HepG2 (cell line): ENCODE data around the gene CNTN5. TPM values are rescaled to one million over a fixed set of nuclear protein-coding genes. Genes with fewer than 3 reads are reported as not detected.

Experiments used
- ATAC-seq: fragments of 200-7000 bp; cut with Tn5 transposase; 3 replicates; pipeline ENCODE4 v1.9.1; 2020; ENCODE audit warnings: mild to moderate bottlenecking, moderate library complexity
- BruUV-seq: library from RNA; stranded (reverse); fragments of 400-500 nt; replicated peaks from 2 replicates; lab custom pipeline; 2021; lab: Mats Ljungman, UMichigan
- CTCF ChIA-PET: fragments of 300-600 bp; formaldehyde crosslinking; extraction: SDS; loops from one replicate; lab custom pipeline; 2021; ENCODE audit warnings: low total read pairs, inconsistent platforms, low intra/inter-chr PET ratio; lab: Yijun Ruan, JAX
- POLR2A ChIA-PET: fragments of 350-600 bp; sonication (Branson Sonifier 250); formaldehyde crosslinking; loops from one replicate; lab custom pipeline; 2020; ENCODE audit warnings: antibody characterized with exemption, inconsistent platforms; lab: Yijun Ruan, JAX
- DNase-seq: peaks from one replicate; pipeline ENCODE4 v3.0.0-alpha.2; 2015; ENCODE audit warnings: low spot score
- FAIRE-seq: peaks from 3 replicates; lab custom pipeline; 2011; peaks lifted over from hg19 to GRCh38; lab: Jason Lieb, UNC
- H2AFZ ChIP-seq: one replicate; pipeline ENCODE4 v1.6.1; 2011; ENCODE audit warnings: low read length, inconsistent platforms
- H3K27ac ChIP-seq: fragments of 300-600 bp; 3 replicates; pipeline ENCODE4 v1.8.0; 2011; ENCODE audit warnings: mixed run types, mild to moderate bottlenecking, mixed read lengths, low read length, inconsistent platforms; ENCODE audit not compliant: insufficient read depth; ENCODE audit errors: extremely low read length
- H3K27me3 ChIP-seq, 2 experiments: fragments of 200-600 bp in 1 of 2; 2 replicates in 1 of 2; 3 replicates in 1 of 2; pipeline versions ENCODE4 v1.6.0 to v1.8.0; 2011; ENCODE audit warnings: low read length in 2 of 2, mild to moderate bottlenecking in 2 of 2, moderate library complexity in 2 of 2, inconsistent platforms in 1 of 2; ENCODE audit not compliant: insufficient read depth in 2 of 2, control insufficient read depth in 1 of 2
- H3K36me3 ChIP-seq, 2 experiments: fragments of 200-600 bp in 1 of 2; replicated peaks in 1 of 2; 2 replicates in 1 of 2; 3 replicates in 1 of 2; pipeline versions ENCODE4 v1.5.1 to v1.8.0; 2011; ENCODE audit warnings: low read length in 2 of 2, inconsistent platforms in 1 of 2; ENCODE audit not compliant: insufficient read depth in 2 of 2, control insufficient read depth in 1 of 2
- H3K4me1 ChIP-seq: 2 replicates; pipeline ENCODE4 v1.5.1; 2012; ENCODE audit warnings: low read length, inconsistent platforms; ENCODE audit not compliant: insufficient read depth
- H3K4me2 ChIP-seq: 2 replicates; pipeline ENCODE4 v1.6.0; 2011; ENCODE audit warnings: low read depth, low read length, inconsistent platforms
- H3K4me3 ChIP-seq, 3 experiments: fragments of 200-600 bp in 1 of 3; sonication (generic), shearing (Covaris generic) in 1 of 3; replicated peaks in 1 of 3; 2 replicates each; pipeline ENCODE4 v1.5.1; 2011 to 2016; ENCODE audit warnings: low read length in 3 of 3, inconsistent platforms in 2 of 3, low read depth in 2 of 3, mild to moderate bottlenecking in 2 of 3, control low read depth in 1 of 3, mixed read lengths in 1 of 3; ENCODE audit not compliant: insufficient read depth in 1 of 3
- H3K79me2 ChIP-seq: one replicate; pipeline ENCODE4 v1.6.1; 2011; ENCODE audit warnings: low read length, inconsistent platforms; ENCODE audit not compliant: insufficient read depth
- H3K9ac ChIP-seq: 2 replicates; pipeline ENCODE4 v1.6.0; 2011; ENCODE audit warnings: mild to moderate bottlenecking, low read depth, low read length, inconsistent platforms; ENCODE audit not compliant: insufficient read depth
- H3K9me3 ChIP-seq: 2 replicates; pipeline ENCODE4 v1.5.1; 2012; ENCODE audit warnings: mild to moderate bottlenecking, low read length
- H4K20me1 ChIP-seq: 2 replicates; pipeline ENCODE4 v1.6.0; 2011; ENCODE audit warnings: inconsistent platforms, mild to moderate bottlenecking, low read length, moderate library complexity; ENCODE audit not compliant: insufficient read depth
- RBFOX2 ChIP-seq: fragments of 200-400 bp; formaldehyde crosslinking; IDR thresholded peaks from 2 replicates; pipeline ENCODE4 v1.6.1; 2017; ENCODE audit warnings: low read depth, mild to moderate bottlenecking, low read length
- ZNF251 ChIP-seq: sonication (generic); formaldehyde crosslinking; IDR thresholded peaks from 2 replicates; pipeline ENCODE4 v1.9.0; 2021; ENCODE audit warnings: mild to moderate bottlenecking, missing genetic modification reagents
- WGBS: methylation state at CpG from one replicate; pipeline ENCODE4 v1.1.6; 2017; ENCODE audit warnings: low lambda C conversion rate; 5-methylcytosine and 5-hydroxymethylcytosine counted together
- in situ Hi-C: cut with HindIII; loops from 2 replicates; pipeline ENCODE4 v1.10.0; 2017; ENCODE audit warnings: low pct_unique_long_range_greater_than_20kb; ENCODE audit not compliant: extremely low pct_ligation_motif_present
- intact Hi-C: fragments of 100-400 bp; cut with micrococcal nuclease; formaldehyde crosslinking; loops from one replicate; pipeline ENCODE4 v1.10.0; 2022; ENCODE audit not compliant: unreplicated experiment
- polyA plus RNA-seq, 8 experiments: library from polyadenylated mRNA; depleted of rRNA in 3 of 8; stranded (reverse) in 7 of 8; unstranded in 1 of 8; fragments of >200 nt; fragmentation: Illumina TruSeq in 4 of 8; extraction: Trizol in 4 of 8; gene quantifications; 2 replicates each; pipeline versions ENCODE4 v1.2.1 to v1.2.3, GENCODE V29; 2011 to 2016; ENCODE audit warnings: low read depth in 4 of 8, missing spikeins in 1 of 8, mixed read lengths in 1 of 8; ENCODE audit not compliant: insufficient read depth in 1 of 8
- total RNA-seq, 5 experiments: library from RNA; depleted of rRNA; stranded (reverse); fragments of >200 nt; fragmentation: Illumina TruSeq; extraction: Trizol; gene quantifications; 2 replicates each; pipeline ENCODE4 v1.2.3, GENCODE V29; 2016; ENCODE audit warnings: low read depth in 1 of 5
- TF ChIP-seq, protein P1 (sequence below): sonication (generic); formaldehyde crosslinking; IDR thresholded peaks from 2 replicates; pipeline ENCODE4 v1.5.0; 2020; ENCODE audit warnings: missing genetic modification reagents, mild to moderate bottlenecking, borderline replicate concordance

The CNTN5 gene
- total and polyA plus RNA-seq, 2 of the 13 experiments (the other 11 are each of a cell fraction or from before 2014, with no cell fraction given) = not detected

DNA sequence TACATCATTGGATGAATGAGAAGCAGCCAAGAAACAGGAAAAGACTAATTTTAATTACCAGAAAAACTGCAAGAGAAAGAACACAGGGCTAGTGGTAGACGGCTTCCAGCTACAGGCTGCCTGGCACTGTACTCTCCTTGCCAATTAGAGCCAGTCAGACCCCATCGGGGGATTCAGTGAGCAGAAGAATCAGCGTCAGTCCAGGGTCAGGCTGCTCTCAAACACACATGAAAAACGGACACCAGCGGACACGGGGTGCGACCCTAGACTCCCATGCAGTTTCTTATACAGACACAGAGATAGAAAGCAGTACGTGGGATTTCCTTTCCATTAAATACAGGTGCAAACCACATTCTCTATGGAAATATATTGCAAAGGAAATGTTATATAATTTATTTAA, 1.1 kb upstream of the CNTN5 start:
- 30% methylated on average over 8 of the region's 8 CpGs for WGBS
- no peak for DNase-seq
- Histone ChIP-seq H3K9ac (no peak overlapping the region), H3K4me1 (peaks cover 11% of the 10 kb centered on the region; the same call in 1 of the 2 replicates), H3K27me3 (peaks cover 2 to 14% of the 10 kb centered on the region in 2 experiments; a peak in 2 of 5 replicates), H3K4me2 (no peak overlapping the region), H3K9me3 (no peaks in the 10 kb centered on the region), H3K79me2 (no peaks in the 10 kb centered on the region), H3K36me3 (no peaks in the 10 kb centered on the region), H3K27ac (no peak overlapping the region), H4K20me1 (no peaks in the 10 kb centered on the region), H2AFZ (no peak overlapping the region), H3K4me3 (no peak overlapping the region)
- POLR2A ChIA-PET = no interaction called here
- no peak for FAIRE-seq
- ATAC-seq = no peak
- BruUV-seq = no TSS peak
- CTCF ChIA-PET = no interaction called here
- TF ChIP-seq, protein P1, sequence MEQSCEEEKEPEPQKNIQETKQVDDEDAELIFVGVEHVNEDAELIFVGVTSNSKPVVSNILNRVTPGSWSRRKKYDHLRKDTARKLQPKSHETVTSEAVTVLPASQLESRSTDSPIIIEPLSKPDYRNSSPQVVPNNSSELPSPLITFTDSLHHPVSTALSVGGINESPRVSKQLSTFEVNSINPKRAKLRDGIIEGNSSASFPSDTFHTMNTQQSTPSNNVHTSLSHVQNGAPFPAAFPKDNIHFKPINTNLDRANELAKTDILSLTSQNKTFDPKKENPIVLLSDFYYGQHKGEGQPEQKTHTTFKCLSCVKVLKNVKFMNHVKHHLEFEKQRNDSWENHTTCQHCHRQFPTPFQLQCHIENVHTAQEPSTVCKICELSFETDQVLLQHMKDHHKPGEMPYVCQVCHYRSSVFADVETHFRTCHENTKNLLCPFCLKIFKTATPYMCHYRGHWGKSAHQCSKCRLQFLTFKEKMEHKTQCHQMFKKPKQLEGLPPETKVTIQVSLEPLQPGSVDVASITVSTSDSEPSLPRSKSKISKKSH (CRISPR knock-in tag) = no peak
- TF ChIP-seq ZNF251 (CRISPR knock-in tag) = no peak
- intact Hi-C loops (loop anchor here (2.0 to 5.0 kb wide), 2 partner anchors 719 to 1562 kb away; no protein-coding TSS in a partner anchor), in situ Hi-C loops (loop anchor here (25.0 kb wide), 2 partner anchors 557 to 1557 kb away; no protein-coding TSS in a partner anchor)

DNA sequence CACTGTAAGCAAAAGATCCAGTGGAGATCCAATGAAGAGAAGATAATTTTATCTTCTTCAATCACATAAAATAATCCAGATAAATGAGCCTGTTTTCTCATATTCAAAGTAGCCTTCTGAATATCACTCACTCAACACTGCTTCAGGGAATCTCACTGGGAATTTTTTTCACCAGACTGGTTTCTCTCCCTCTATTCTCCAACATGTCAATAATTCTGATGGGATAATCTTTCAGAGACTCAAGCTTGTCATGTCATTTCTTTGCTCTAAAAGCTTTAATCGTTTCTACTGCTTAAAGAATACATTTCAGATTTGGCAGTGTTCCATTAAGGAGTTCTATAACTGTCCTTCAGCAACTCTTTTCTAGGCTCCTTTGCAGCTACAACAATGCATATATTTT, 16.3 kb downstream of the CNTN5 start:
- no peaks in the 10 kb centered on the region for H3K27me3 ChIP-seq
- BruUV-seq = no TSS peak
- no peaks in the 10 kb centered on the region for H3K36me3 ChIP-seq
- H4K20me1 ChIP-seq = no peaks in the 10 kb centered on the region
- no peak overlapping the region for H3K27ac ChIP-seq
- CTCF ChIA-PET = no interaction called here
- TF ChIP-seq RBFOX2 = no peak
- H3K79me2 ChIP-seq = no peaks in the 10 kb centered on the region
- H3K4me3 ChIP-seq = no peak overlapping the region
- intact Hi-C loops = no loop called here
- in situ Hi-C loops = no loop called here
- ATAC-seq (no peak), DNase-seq (no peak), FAIRE-seq (no peak)
- WGBS = 0% methylated on average over 1 of the region's 1 CpG
- H3K9me3 ChIP-seq = no peaks in the 10 kb centered on the region
- POLR2A ChIA-PET = no interaction called here
- no peak overlapping the region for H2AFZ ChIP-seq
- no peak overlapping the region for H3K4me2 ChIP-seq
- H3K9ac ChIP-seq = no peak overlapping the region
- H3K4me1 ChIP-seq = no peaks in the 10 kb centered on the region
